ENCODE measurements around the gene CXCL9.
"Not testable (repeated sequence)": the region's sequence is repeated elsewhere in the genome, so short reads cannot be mapped to it uniquely, and the experiment has no call there.

DNA sequence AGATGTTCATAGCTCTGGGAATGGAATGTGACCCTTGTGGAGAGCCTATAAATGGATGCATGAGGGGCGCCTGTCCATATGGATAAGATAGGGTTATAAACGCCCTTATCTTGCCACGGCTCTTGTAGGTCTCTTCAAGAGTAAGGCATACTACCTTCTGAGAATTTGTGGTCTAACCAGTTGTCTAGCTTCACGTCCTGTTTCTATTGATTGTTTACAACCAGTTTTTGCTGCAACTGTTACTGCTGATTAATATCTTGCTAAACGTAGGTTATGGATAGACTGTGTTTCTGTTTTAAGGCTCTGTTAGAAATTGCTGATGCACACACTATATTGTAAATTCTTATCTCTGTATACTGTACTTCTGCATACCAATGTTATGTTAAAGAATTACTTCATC, 52.5 kb downstream of the CXCL9 start:
- TF ChIP-seq, protein P1, sequence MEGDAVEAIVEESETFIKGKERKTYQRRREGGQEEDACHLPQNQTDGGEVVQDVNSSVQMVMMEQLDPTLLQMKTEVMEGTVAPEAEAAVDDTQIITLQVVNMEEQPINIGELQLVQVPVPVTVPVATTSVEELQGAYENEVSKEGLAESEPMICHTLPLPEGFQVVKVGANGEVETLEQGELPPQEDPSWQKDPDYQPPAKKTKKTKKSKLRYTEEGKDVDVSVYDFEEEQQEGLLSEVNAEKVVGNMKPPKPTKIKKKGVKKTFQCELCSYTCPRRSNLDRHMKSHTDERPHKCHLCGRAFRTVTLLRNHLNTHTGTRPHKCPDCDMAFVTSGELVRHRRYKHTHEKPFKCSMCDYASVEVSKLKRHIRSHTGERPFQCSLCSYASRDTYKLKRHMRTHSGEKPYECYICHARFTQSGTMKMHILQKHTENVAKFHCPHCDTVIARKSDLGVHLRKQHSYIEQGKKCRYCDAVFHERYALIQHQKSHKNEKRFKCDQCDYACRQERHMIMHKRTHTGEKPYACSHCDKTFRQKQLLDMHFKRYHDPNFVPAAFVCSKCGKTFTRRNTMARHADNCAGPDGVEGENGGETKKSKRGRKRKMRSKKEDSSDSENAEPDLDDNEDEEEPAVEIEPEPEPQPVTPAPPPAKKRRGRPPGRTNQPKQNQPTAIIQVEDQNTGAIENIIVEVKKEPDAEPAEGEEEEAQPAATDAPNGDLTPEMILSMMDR (IDR thresholded peaks at IDR 0.05), result not testable (repeated sequence)
- not testable (repeated sequence) for TF ChIP-seq POLR2A, EP300 (IDR thresholded peaks at IDR 0.05)

Measured in gastroesophageal sphincter (tissue), 3 donors.